ENCODE data around the gene RNF114. TPM values are rescaled to one million over a fixed set of nuclear protein-coding genes. Genes with fewer than 3 reads are reported as not detected.

The RNF114 gene
- total RNA-seq, 2 experiments from 2014 or later, result 47.5 to 66.6 TPM

DNA sequence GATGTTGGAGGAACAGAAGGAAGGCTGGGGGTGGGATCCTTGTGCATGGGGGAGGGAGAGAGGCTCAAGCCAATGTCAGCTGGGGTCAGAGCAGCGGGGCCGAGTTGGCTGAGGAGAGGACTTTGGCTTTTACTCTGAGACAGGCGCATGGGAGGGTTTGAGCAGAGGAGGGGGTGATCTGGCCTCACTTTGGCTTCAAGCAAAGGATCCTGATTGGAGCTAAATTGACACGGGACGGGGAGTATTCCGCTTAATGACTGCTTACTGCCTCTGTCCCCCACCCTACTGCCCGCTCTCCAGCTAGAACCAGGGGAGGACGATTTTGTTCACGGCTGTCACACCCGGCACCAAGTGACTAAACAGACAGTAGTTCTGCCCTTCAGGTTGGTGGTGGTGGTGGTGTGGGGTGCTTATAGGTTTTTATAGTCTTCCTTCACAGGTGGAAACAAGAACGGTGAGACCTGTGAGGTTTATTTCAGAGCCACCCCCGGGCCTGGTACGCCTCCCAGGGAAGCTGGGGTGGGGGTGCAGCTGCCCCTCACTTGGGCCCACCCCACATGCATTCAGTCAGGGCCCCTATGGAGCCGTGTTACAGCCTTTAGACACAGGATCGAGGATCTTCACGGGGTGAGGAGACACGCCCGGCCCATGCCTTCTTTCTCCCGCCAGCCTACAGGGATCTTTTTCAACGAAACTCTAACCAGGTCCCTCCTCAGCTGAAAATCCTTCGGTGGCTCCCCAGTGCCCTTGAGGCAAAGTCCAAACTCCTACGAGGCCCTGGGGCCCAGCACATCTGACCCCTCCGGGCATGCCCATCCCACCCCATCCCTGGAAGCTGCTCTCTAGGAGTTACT, 45.2 kb downstream of the RNF114 start:
- ChIA-PET CTCF (interaction anchor here (0.7 to 10.6 kb wide), 8 partner anchors 17 to 197 kb away, joined by 3 to 224 read pairs (median 4); no protein-coding TSS in a partner anchor), POLR2A (interaction anchor here (0.6 kb wide), 1 partner anchor 128 kb away, joined by 3 read pairs; no protein-coding TSS in a partner anchor)
- H3K27ac Mint-ChIP-seq, result peak overlapping the region; percentile 26
- ATAC-seq (no peak), DNase-seq (no peak)
- no peaks in the 10 kb centered on the region for H3K36me3 Mint-ChIP-seq (ENCODE audit: low read depth)
- peaks cover 15% of the 10 kb centered on the region for H3K4me1 Mint-ChIP-seq
- H3K9me3 Mint-ChIP-seq (ENCODE audit: low read depth), result no peaks in the 10 kb centered on the region
- intact Hi-C loops (cut with DNase I, micrococcal nuclease), result loop anchor here (1.0 to 10.0 kb wide), 5 partner anchors 45 to 483 kb away; partner anchors contain the start of genes PEDS1 (in 1 of the 2) and RNF114 (in 1 of the 2)
- peaks cover 7% of the 10 kb centered on the region for H3K27me3 Mint-ChIP-seq
- peak overlapping the region; percentile 52 for H3K4me3 Mint-ChIP-seq

DNA sequence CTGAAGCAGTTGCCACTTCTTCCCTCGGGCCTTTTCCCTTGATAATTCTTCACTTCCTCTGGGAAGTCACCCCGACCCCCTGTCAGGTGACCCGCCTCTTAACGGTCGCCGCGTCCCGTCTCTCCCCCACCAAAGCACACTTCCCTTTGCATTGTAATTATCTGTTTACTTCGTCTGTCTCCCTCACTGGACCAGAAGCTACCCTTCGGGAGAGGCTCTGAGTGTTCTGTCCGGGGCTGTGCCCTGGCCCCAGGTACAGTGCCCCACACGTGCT, 45.8 kb downstream of the RNF114 start:
- Mint-ChIP-seq H3K36me3 (ENCODE audit: low read depth) (no peaks in the 10 kb centered on the region), H3K27ac (peak overlapping the region; percentile 26), H3K4me1 (peaks cover 15% of the 10 kb centered on the region), H3K9me3 (ENCODE audit: low read depth) (no peaks in the 10 kb centered on the region), H3K27me3 (peaks cover 7% of the 10 kb centered on the region), H3K4me3 (peak overlapping the region; percentile 52)
- DNase-seq (no peak), ATAC-seq (no peak)
- CTCF ChIA-PET, result interaction anchor here (1.0 to 10.6 kb wide), 6 partner anchors 18 to 196 kb away, joined by 3 to 224 read pairs (median 7); no protein-coding TSS in a partner anchor
- POLR2A ChIA-PET, result interaction anchor here (0.6 kb wide), 1 partner anchor 127 kb away, joined by 3 read pairs; no protein-coding TSS in a partner anchor
- intact Hi-C loops (cut with DNase I, micrococcal nuclease), result loop anchor here (1.0 to 10.0 kb wide), 5 partner anchors 46 to 483 kb away; partner anchors contain the start of genes PEDS1 (in 1 of the 2) and RNF114 (in 1 of the 2)

DNA sequence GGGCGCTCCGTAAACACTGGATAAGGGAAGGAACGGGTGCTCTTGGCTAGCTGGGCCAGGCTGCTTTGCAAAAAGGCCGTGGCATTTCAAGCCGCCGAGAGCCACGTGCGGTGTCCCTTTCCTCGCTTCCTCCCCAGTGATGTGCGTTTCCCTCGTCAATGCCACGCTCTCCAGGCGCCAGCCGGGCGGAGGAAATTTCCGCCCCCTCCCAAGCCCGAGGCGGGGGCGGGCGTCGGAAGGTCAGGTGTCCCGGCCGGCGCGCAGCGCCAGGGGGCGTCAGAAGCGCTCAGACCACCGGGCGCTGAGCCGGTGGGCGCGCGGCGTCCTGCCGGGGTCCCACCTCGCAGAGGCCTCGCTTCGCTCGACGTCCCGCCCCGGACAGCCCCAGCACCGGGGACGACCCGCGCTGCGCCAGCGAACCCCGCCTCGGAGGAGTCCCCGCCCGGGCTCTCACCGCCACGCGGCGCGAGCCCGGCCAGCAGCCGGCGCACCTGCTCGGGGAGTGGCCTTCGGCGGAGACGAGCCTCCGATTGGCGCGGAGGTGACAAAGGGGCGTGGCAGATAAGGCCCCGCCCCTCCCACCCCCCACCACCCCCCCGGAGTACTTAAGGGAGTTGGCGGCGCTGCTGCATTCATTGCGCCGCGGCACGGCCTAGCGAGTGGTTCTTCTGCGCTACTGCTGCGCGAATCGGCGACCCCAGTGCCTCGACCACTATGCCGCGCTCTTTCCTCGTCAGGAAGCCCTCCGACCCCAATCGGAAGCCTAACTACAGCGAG, 46.3 kb downstream of the RNF114 start, which contains the start of gene SNAI1:
TSS of gene SNAI1 (plus strand) at position 635 of the 777 bp plus-strand sequence. CDS start at position 715, 80 bp downstream.
- ATAC-seq (peak; percentile 91), DNase-seq (peak; percentile 89)
- peak within 1 kb of the TSS; percentile 26 for H3K27ac Mint-ChIP-seq
- H3K9me3 Mint-ChIP-seq (ENCODE audit: low read depth), result no peaks in the 10 kb centered on the region
- CTCF ChIA-PET, result interaction anchor here (0.7 to 10.6 kb wide), 3 partner anchors 18 to 196 kb away, joined by 3 to 224 read pairs (median 4); no protein-coding TSS in a partner anchor
- POLR2A ChIA-PET, result interaction anchor here (0.6 kb wide), 1 partner anchor 127 kb away, joined by 3 read pairs; no protein-coding TSS in a partner anchor
- peaks cover 15% of the 10 kb centered on the region for H3K4me1 Mint-ChIP-seq
- intact Hi-C loops (cut with DNase I, micrococcal nuclease), result loop anchor here (1.0 to 10.0 kb wide), 5 partner anchors 46 to 482 kb away; partner anchors contain the start of genes PEDS1 (in 1 of the 2) and RNF114 (in 1 of the 2)
- H3K27me3 Mint-ChIP-seq, result peaks cover 7% of the 10 kb centered on the region
- peak within 1 kb of the TSS; percentile 52 for H3K4me3 Mint-ChIP-seq
- no peaks in the 10 kb centered on the region for H3K36me3 Mint-ChIP-seq (ENCODE audit: low read depth)

DNA sequence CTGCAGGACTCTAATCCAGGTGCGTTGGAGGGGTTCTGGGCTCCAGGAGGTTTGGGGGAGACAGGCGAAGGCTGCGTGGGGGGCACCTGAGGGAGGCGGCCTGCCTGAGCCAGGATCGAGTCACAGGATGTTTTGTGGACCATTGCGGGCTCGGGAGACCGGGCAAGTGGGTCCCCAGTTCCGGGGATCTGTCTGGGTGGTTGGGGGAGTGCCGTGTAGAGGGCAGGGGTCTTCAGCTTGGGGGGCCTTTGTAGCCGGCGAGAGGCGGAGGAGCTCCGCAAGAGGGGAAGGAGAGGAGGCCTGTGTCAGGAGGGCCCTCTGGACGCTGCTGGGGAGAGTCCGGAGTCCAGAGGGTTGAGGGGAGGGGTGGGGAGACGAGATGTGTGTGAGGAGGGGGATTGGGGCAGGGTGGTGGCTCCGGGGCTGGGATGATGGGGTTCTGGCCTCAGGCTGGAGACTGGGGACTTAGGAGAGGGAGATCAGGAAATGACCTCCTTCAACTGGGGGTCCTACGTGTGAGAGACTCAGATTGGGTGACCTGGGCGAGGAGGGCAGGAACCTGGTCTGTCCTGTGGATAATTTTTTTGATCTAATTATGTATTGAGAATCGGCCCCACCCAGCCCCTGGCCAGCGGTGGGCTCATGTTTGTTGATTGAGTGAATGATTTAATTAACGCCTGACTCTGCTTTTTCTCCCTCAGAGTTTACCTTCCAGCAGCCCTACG, 47.1 kb downstream of the RNF114 start:
- no peak for DNase-seq
- peaks cover 15% of the 10 kb centered on the region for H3K4me1 Mint-ChIP-seq
- POLR2A ChIA-PET, result no interaction called here
- CTCF ChIA-PET, result interaction anchor here (0.7 kb wide), 1 partner anchor 19 kb away, joined by 4 read pairs; no protein-coding TSS in a partner anchor
- H3K4me3 Mint-ChIP-seq, result peak overlapping the region; percentile 51
- H3K27ac Mint-ChIP-seq, result no peak overlapping the region
- no peaks in the 10 kb centered on the region for H3K36me3 Mint-ChIP-seq (ENCODE audit: low read depth)
- peaks cover 7% of the 10 kb centered on the region for H3K27me3 Mint-ChIP-seq
- H3K9me3 Mint-ChIP-seq (ENCODE audit: low read depth), result no peaks in the 10 kb centered on the region
- peak; percentile 2 for ATAC-seq
- intact Hi-C loops (cut with DNase I, micrococcal nuclease), result loop anchor here (5.0 to 10.0 kb wide), 2 partner anchors 479 to 482 kb away; no protein-coding TSS in a partner anchor

DNA sequence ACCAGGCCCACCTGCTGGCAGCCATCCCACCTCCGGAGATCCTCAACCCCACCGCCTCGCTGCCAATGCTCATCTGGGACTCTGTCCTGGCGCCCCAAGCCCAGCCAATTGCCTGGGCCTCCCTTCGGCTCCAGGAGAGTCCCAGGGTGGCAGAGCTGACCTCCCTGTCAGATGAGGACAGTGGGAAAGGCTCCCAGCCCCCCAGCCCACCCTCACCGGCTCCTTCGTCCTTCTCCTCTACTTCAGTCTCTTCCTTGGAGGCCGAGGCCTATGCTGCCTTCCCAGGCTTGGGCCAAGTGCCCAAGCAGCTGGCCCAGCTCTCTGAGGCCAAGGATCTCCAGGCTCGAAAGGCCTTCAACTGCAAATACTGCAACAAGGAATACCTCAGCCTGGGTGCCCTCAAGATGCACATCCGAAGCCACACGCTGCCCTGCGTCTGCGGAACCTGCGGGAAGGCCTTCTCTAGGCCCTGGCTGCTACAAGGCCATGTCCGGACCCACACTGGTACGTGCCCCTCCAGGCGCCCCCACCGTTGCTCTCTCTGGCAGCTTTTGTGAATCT, 47.7 kb downstream of the RNF114 start:
- POLR2A ChIA-PET, result no interaction called here
- no peak for ATAC-seq
- Mint-ChIP-seq H3K27ac (no peak overlapping the region), H3K9me3 (ENCODE audit: low read depth) (no peaks in the 10 kb centered on the region), H3K36me3 (ENCODE audit: low read depth) (no peaks in the 10 kb centered on the region), H3K27me3 (peaks cover 7% of the 10 kb centered on the region), H3K4me1 (peaks cover 15% of the 10 kb centered on the region), H3K4me3 (peak overlapping the region; percentile 51)
- no peak for DNase-seq
- CTCF ChIA-PET, result interaction anchor here (0.7 to 1.2 kb wide), 6 partner anchors 31 to 228 kb away, joined by 3 to 7 read pairs (median 3); no protein-coding TSS in a partner anchor
- intact Hi-C loops (cut with DNase I, micrococcal nuclease), result loop anchor here (5.0 to 10.0 kb wide), 2 partner anchors 478 to 481 kb away; no protein-coding TSS in a partner anchor

DNA sequence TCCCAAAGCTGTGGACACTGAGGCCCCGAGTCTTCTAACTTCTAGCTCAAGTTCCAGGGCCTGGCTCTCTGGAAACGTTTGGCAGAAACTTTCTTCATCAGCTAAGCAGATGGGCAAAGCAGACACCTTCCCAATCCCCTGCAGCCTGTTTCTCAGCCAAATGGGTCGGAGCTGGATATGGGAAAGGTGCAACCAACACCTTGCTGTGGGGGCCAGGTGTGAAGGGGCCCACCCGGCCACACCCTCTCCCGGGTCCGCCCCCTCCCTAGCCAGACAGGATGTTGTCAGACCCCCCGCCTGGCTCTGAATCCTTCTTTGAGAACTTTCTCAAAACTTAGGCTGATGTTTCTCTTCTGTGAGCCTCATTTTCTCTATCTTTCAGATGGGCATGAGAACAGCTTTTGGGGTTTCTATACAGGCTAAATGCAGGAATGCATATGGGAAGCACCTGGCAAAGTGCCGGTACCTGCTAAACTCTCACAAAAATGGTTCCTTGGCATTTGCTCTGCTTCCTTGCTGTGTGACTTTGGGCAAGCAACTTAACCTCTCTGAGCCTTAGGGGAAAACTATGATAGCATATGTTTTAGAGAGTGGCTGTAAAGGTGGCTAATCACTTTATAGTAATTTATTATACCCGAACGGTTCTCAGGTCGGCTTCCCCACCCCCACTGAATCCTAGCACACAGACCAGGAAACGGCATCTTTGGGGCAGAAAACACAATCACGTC, 48.4 kb downstream of the RNF114 start:
- Mint-ChIP-seq H3K4me1 (peaks cover 15% of the 10 kb centered on the region), H3K4me3 (no peak overlapping the region), H3K27ac (no peak overlapping the region), H3K9me3 (ENCODE audit: low read depth) (no peaks in the 10 kb centered on the region), H3K27me3 (peaks cover 7% of the 10 kb centered on the region), H3K36me3 (ENCODE audit: low read depth) (no peaks in the 10 kb centered on the region)
- CTCF ChIA-PET, result interaction anchor here (0.7 to 1.2 kb wide), 6 partner anchors 31 to 228 kb away, joined by 3 to 7 read pairs (median 3); no protein-coding TSS in a partner anchor
- intact Hi-C loops (cut with DNase I, micrococcal nuclease), result loop anchor here (5.0 to 10.0 kb wide), 2 partner anchors 478 to 480 kb away; no protein-coding TSS in a partner anchor
- POLR2A ChIA-PET, result no interaction called here
- ATAC-seq (no peak), DNase-seq (no peak)

DNA sequence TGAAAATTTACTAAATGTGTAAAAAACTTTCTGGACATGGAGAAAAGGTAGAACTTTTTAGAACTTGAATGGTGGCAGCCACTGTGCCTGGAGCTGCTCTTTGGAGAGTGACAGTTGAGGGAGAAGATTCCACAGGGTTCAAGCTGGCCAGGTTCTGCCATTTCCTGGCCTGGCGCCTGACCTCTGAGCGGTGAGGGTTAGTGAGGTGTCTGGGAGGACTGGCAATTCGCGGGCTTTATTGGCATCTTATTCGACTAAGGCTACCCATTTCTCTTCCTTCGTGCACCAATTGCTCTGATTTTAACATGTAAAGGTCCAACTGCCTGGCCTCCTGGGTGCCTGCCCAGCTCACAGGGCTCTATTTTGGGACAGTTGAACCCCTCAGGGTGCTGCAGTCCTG, 49.0 kb downstream of the RNF114 start:
- CTCF ChIA-PET, result interaction anchor here (1.2 kb wide), 1 partner anchor 84 kb away, joined by 3 read pairs; no protein-coding TSS in a partner anchor
- no peaks in the 10 kb centered on the region for H3K9me3 Mint-ChIP-seq (ENCODE audit: low read depth)

DNA sequence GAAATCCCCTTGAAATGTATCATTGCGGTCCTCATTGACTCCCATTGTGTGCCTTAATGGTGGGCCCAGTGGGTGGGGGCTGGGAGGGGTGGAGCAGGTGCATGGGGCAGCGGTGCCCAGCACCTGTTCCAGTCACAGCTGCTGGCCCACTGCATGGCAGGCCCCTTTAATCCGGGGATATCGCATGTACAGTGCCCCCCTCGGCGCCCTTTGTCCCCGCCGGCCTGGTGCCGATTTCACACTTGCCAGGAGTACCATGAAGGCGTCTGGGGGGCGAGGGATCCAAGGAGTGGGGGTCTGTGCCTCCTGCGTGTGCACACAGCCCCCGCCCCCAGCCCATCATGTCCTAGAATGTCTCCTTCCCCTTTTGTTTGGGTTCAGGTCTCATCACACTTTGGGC, 49.4 kb downstream of the RNF114 start:
- no peak for ATAC-seq
- ChIA-PET CTCF (interaction anchor here (1.1 kb wide), 1 partner anchor 104 kb away, joined by 4 read pairs; no protein-coding TSS in a partner anchor), POLR2A (no interaction called here)
- intact Hi-C loops (cut with DNase I, micrococcal nuclease), result loop anchor here in 1 of 2 experiments (10.0 kb wide), 1 partner anchor 479 kb away; no protein-coding TSS in a partner anchor
- Mint-ChIP-seq H3K27me3 (peaks cover 7% of the 10 kb centered on the region), H3K4me3 (no peak overlapping the region), H3K27ac (no peak overlapping the region), H3K36me3 (ENCODE audit: low read depth) (no peaks in the 10 kb centered on the region), H3K4me1 (peaks cover 15% of the 10 kb centered on the region), H3K9me3 (ENCODE audit: low read depth) (no peaks in the 10 kb centered on the region)
- DNase-seq, result no peak

More for the DNA sequence above, 49.0 kb downstream of the RNF114 start:
- intact Hi-C loops (cut with DNase I, micrococcal nuclease), result loop anchor here in 1 of 2 experiments (10.0 kb wide), 1 partner anchor 480 kb away; no protein-coding TSS in a partner anchor
- Mint-ChIP-seq H3K27ac (no peak overlapping the region), H3K36me3 (ENCODE audit: low read depth) (no peaks in the 10 kb centered on the region), H3K27me3 (peaks cover 7% of the 10 kb centered on the region), H3K4me1 (peaks cover 15% of the 10 kb centered on the region), H3K4me3 (no peak overlapping the region)
- ATAC-seq, result no peak
- no peak for DNase-seq
- POLR2A ChIA-PET, result no interaction called here

DNA sequence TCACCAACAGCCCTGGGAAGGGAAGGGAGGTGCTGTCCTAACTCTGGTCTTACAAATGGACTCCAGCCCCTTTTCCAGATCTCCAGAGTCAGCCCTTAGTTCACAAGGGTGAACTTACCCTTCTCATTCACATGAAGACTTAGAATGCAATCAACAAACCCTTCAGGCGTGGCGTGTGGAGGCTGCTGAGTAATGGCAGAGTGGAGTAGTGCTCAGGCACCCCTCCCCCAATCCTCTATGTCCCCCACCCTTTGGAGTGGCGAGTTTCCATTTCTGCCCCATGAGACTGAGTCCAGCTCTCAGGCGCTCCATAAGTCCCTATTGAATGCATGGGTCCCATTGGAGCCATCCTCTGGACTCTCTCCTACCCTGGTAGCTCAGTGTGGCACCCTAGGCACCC, 49.9 kb downstream of the RNF114 start:
- Mint-ChIP-seq H3K27me3 (peaks cover 4% of the 10 kb centered on the region), H3K27ac (no peak overlapping the region), H3K9me3 (ENCODE audit: low read depth) (no peaks in the 10 kb centered on the region), H3K4me3 (no peak overlapping the region), H3K36me3 (ENCODE audit: low read depth) (no peaks in the 10 kb centered on the region), H3K4me1 (peaks cover 15% of the 10 kb centered on the region)
- intact Hi-C loops (cut with DNase I, micrococcal nuclease), result loop anchor here in 1 of 2 experiments (10.0 kb wide), 1 partner anchor 479 kb away; no protein-coding TSS in a partner anchor
- DNase-seq (no peak), ATAC-seq (no peak)
- ChIA-PET CTCF (interaction anchor here (1.1 kb wide), 2 partner anchors 85 to 103 kb away, joined by 3 to 4 read pairs; no protein-coding TSS in a partner anchor), POLR2A (no interaction called here)

Data from activated CD4-positive, alpha-beta T cell treated with anti-CD3 and anti-CD28 coated beads for 36 hours (primary cell).